ENCODE data around the gene GNB3.
A peak's percentile ranks its signal among the peaks of the same experiment; 100 is the strongest.
"Not testable (repeated sequence)": the region's sequence is repeated elsewhere in the genome, so short reads cannot be mapped to it uniquely, and the experiment has no call there.

Gene GNB3

DNA sequence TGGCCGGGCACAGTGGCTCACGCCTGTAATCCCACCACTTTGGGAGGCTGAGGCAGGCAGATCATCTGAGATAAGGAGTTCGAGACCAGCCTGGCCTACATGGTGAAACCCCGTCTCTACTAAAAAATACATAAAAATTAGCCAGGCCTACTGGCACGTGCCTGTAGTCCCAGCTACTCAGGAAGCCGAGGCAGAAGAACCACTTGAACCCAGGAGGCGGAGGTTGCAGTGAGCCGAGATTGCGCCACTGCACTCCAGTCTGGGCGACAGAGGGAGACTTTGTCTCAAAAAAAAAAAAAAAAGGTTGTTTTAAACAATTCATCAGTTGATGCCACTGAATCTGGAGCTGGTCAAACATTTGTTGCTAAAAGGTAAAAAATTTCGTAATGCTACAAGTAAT, 39.1 kb downstream of the GNB3 start:
- not testable (repeated sequence) for H3K4me3 ChIP-seq (ENCODE audit: low read length)
- H3K36me3 ChIP-seq (ENCODE audit: insufficient read depth, low read length), result peaks cover 13% of the 10 kb centered on the region

DNA sequence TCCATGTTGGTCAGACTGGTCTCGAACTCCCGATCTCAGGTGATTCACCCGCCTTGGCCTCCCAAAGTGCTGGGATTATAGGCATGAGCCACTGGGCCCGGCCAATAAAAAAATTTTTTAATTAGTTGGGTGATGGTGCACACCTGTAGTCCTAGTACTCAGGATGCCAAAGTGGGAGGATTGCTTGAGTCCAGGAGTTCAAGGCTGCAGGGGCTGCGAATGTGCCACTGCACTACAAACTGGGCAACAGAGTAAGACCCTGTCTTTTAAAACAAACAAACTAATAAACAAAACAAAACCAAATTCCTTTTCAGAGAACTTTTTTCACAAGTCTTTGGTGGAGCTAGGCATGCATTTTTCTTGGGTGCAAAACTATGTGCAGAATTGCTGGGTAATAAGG, 42.5 kb downstream of the GNB3 start:
- Histone ChIP-seq H3K27me3 (ENCODE audit: control insufficient read depth, insufficient read depth, low read length) (no peaks in the 10 kb centered on the region), H3K36me3 (ENCODE audit: insufficient read depth, low read length) (peaks cover 17% of the 10 kb centered on the region), H3K9ac (ENCODE audit: low read depth, low read length) (no peak overlapping the region), H3K4me3 (ENCODE audit: low read length) (no peak overlapping the region), H3K4me1 (ENCODE audit: control insufficient read depth, insufficient read depth, low read length) (no peaks in the 10 kb centered on the region), H3K4me2 (ENCODE audit: low read length) (no peak overlapping the region), H3K9me3 (replicated peaks; ENCODE audit: low read length) (no peaks in the 10 kb centered on the region)

More for the DNA sequence above, 39.1 kb downstream of the GNB3 start:
- not testable (repeated sequence) for H3K4me1 ChIP-seq (ENCODE audit: control insufficient read depth, insufficient read depth, low read length); H3K9ac ChIP-seq (ENCODE audit: low read depth, low read length); H3K27me3 ChIP-seq (ENCODE audit: control insufficient read depth, insufficient read depth, low read length); H3K9me3 ChIP-seq (replicated peaks; ENCODE audit: low read length); H3K4me2 ChIP-seq (ENCODE audit: low read length)

DNA sequence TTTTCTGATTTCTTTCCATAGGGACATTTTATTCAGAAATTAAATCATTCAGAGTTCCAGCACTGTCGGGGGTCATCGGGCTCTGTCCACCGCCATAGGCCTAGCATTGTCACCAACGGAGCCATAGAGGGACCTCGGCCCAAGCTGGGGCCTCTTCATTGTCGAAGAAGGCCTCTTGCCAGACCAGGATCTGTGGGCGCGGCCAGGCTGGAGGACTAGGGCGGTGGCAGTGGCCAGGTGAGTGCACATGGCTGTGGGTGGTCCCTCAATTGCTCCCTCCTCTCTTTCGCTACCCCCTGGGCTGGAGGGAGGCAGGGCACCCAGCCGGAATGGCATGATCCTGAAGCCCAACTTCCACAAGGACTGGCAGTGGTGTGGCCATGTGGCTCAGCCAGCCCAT, 43.0 kb downstream of the GNB3 start:
- Histone ChIP-seq H3K9ac (ENCODE audit: low read depth, low read length) (no peak overlapping the region), H3K36me3 (ENCODE audit: insufficient read depth, low read length) (peaks cover 17% of the 10 kb centered on the region), H3K4me2 (ENCODE audit: low read length) (no peak overlapping the region)

DNA sequence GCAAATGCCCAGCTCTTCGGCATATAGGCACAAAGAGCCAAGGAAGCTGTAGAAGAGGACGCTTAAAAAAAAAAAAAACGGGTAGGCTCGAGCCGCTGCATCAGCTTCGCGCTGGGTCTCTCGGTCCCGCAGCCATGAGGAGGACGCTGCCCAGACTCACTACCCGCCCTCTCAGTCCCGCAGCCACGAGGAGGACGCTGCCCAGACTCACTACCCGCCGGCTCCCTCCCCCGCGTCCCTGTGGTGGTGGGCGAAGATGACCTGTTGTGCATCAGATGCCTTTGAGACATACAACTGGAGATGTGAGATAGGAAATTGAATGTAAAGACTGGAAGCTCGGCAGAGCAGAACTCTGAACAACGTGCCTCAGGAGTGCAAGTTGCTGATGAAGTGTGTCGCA, 43.8 kb downstream of the GNB3 start:
- Histone ChIP-seq H3K4me2 (ENCODE audit: low read length) (no peak overlapping the region), H3K9me3 (replicated peaks; ENCODE audit: low read length) (no peaks in the 10 kb centered on the region), H3K36me3 (ENCODE audit: insufficient read depth, low read length) (peaks cover 17% of the 10 kb centered on the region), H3K4me1 (ENCODE audit: control insufficient read depth, insufficient read depth, low read length) (no peaks in the 10 kb centered on the region), H3K4me3 (ENCODE audit: low read length) (no peak overlapping the region), H3K27me3 (ENCODE audit: control insufficient read depth, insufficient read depth, low read length) (no peaks in the 10 kb centered on the region), H3K9ac (ENCODE audit: low read depth, low read length) (no peak overlapping the region)

More for the DNA sequence above, 43.0 kb downstream of the GNB3 start:
- Histone ChIP-seq H3K4me3 (ENCODE audit: low read length) (no peak overlapping the region), H3K4me1 (ENCODE audit: control insufficient read depth, insufficient read depth, low read length) (no peaks in the 10 kb centered on the region), H3K27me3 (ENCODE audit: control insufficient read depth, insufficient read depth, low read length) (no peaks in the 10 kb centered on the region), H3K9me3 (replicated peaks; ENCODE audit: low read length) (no peaks in the 10 kb centered on the region)

DNA sequence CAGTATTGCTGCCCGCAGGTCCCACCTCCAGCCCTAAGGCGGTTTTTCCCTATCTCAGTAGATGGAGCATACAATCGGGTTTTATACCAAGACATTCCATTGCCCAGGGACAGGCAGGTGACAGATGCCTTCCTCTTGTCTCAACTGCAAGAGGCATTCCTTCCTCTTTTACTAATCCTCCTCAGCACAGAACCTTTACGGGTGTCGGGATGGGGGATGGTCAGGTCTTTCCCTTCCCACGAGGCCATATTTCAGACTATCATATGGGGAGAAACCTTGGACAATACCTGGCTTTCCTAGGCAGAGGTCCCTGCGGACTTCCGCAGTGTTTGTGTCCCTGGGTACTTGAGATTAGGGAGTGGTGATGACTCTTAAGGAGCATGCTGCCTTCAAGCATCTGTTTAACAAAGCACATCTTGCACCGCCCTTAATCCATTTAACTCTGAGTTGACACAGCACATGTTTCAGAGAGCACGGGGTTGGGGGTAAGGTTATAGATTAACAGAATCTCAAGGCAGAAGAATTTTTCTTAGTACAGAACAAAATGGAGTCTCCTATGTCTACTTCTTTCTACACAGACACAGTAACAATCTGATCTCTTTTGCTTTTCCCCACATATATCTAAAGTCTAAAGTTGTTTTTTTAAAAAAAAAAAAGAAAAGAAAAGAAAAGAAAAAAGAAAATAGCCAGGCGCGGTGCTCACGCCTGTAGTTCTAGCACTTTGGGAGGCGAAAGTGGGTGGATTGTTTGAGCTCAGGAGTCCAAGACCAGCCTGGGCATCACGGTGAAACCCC, 45.7 kb downstream of the GNB3 start:
- not testable (repeated sequence) for H3K9me3 ChIP-seq (replicated peaks; ENCODE audit: low read length); H3K4me1 ChIP-seq (ENCODE audit: control insufficient read depth, insufficient read depth, low read length); H3K9ac ChIP-seq (ENCODE audit: low read depth, low read length); H3K27me3 ChIP-seq (ENCODE audit: control insufficient read depth, insufficient read depth, low read length); H3K4me2 ChIP-seq (ENCODE audit: low read length); H3K4me3 ChIP-seq (ENCODE audit: low read length)
- peaks cover 17% of the 10 kb centered on the region for H3K36me3 ChIP-seq (ENCODE audit: insufficient read depth, low read length)

DNA sequence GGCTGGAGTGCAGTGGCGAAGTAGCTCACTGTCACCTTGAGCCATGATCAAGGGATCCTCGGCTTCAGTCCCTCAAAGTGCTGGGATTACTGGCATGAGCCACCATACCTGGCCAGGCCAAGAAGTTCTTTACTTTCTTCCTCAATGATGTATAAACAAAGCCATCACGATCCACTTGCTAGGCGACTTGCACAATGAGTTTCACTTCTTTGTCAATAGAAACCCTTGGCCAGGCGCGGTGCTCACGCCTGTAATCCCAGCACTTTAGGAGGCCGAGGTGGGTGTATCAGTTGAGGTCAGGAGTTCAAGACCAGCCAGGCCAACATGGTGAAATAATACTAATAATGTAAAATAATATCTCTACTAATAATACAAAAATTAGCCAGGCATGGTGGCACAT, 46.7 kb downstream of the GNB3 start:
- Histone ChIP-seq H3K27me3 (ENCODE audit: control insufficient read depth, insufficient read depth, low read length) (no peaks in the 10 kb centered on the region), H3K9me3 (replicated peaks; ENCODE audit: low read length) (no peaks in the 10 kb centered on the region), H3K4me3 (ENCODE audit: low read length) (no peak overlapping the region), H3K4me2 (ENCODE audit: low read length) (no peak overlapping the region), H3K9ac (ENCODE audit: low read depth, low read length) (no peak overlapping the region), H3K36me3 (ENCODE audit: insufficient read depth, low read length) (peaks cover 17% of the 10 kb centered on the region), H3K4me1 (ENCODE audit: control insufficient read depth, insufficient read depth, low read length) (peaks cover 13% of the 10 kb centered on the region)

DNA sequence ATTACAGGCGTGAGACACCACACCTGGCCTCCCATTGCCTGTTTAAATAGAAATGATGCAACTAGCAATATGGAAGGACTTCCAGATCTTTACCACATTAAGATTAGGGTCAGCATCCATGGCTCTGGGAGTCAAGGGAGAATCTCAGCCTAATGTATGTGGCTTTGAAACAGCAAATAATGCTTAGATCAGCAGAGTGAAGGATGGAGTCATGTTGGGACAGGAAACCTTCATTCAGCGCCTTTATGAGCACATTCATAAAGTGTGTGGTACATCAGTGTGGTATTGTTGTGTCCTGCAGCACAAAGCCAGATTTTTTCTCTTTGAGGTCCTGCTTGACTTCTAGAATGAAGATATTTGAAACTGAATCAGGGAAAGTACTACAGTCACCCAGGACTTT, 47.6 kb downstream of the GNB3 start:
- Histone ChIP-seq H3K4me2 (ENCODE audit: low read length) (no peak overlapping the region), H3K36me3 (ENCODE audit: insufficient read depth, low read length) (peaks cover 17% of the 10 kb centered on the region), H3K9ac (ENCODE audit: low read depth, low read length) (no peak overlapping the region), H3K4me3 (ENCODE audit: low read length) (no peak overlapping the region), H3K4me1 (ENCODE audit: control insufficient read depth, insufficient read depth, low read length) (peaks cover 13% of the 10 kb centered on the region), H3K9me3 (replicated peaks; ENCODE audit: low read length) (no peaks in the 10 kb centered on the region), H3K27me3 (ENCODE audit: control insufficient read depth, insufficient read depth, low read length) (no peaks in the 10 kb centered on the region)

DNA sequence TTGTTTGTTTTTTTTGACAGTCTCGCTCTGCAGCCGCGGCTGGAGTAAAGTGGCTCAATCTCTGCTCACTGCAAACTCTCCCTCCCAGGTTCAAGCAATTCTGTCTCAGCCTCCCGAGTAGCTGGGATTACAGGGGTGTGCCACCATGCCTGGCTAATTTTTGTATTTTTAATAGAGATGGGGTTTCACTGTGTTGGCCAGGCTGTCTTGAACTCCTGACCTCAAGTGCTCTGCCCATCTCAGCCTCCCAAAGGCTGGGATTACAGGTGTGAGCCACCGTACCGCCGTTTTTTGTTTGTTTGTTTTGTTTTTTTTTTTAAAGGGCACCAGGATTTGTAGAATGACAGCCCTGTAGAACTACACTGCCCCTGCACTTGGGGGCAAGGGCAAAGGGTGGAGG, 48.1 kb downstream of the GNB3 start:
- not testable (repeated sequence) for H3K27me3 ChIP-seq (ENCODE audit: control insufficient read depth, insufficient read depth, low read length); H3K4me3 ChIP-seq (ENCODE audit: low read length); H3K9me3 ChIP-seq (replicated peaks; ENCODE audit: low read length); H3K4me2 ChIP-seq (ENCODE audit: low read length); H3K9ac ChIP-seq (ENCODE audit: low read depth, low read length)
- H3K36me3 ChIP-seq (ENCODE audit: insufficient read depth, low read length), result peaks cover 14% of the 10 kb centered on the region
- H3K4me1 ChIP-seq (ENCODE audit: control insufficient read depth, insufficient read depth, low read length), result peaks cover 13% of the 10 kb centered on the region

DNA sequence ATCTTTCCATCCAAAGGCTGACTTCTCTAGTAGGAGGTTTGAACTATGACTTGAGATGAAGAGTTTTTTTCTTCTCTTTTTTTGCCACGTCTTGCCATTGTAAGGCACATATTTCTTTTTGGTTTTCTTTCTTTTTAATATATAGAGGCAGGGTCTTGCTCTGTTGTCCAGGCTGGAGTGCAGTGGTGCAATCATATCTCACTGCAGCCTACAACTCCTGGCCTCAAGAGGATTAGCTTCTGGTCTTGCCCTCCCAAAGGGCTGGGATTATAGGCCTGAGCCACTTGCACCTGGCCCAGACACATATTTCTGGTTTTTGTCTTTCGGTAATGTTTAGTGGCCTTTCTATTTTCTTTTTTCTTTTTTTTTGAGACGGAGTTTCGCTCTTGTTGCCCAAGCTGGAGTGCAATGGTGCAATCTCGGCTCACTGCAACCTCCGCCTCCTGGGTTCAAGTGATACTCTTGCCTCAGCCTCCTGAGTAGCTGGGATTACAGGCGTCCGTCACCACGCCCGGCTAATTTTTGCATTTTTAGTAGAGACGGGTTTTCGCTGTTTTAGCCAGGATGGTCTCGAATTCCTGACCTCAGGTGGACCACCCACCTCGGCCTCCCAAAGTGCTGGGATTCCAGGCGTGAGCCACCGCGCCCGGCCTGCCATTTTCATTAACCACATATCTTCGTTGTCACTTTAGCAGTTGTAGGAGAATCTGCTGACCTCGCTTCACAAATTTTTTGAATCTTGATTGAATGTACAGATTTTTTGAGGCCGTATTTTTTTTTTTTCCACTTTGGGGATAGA, 49.2 kb downstream of the GNB3 start:
- Histone ChIP-seq H3K4me2 (ENCODE audit: low read length) (peak overlapping the region; percentile 78), H3K4me1 (ENCODE audit: control insufficient read depth, insufficient read depth, low read length) (peaks cover 13% of the 10 kb centered on the region), H3K9ac (ENCODE audit: low read depth, low read length) (peak overlapping the region; percentile 79)
- H3K36me3 ChIP-seq (ENCODE audit: insufficient read depth, low read length); H3K27me3 ChIP-seq (ENCODE audit: control insufficient read depth, insufficient read depth, low read length); H3K4me3 ChIP-seq (ENCODE audit: low read length); H3K9me3 ChIP-seq (replicated peaks; ENCODE audit: low read length): not testable (repeated sequence)

DNA sequence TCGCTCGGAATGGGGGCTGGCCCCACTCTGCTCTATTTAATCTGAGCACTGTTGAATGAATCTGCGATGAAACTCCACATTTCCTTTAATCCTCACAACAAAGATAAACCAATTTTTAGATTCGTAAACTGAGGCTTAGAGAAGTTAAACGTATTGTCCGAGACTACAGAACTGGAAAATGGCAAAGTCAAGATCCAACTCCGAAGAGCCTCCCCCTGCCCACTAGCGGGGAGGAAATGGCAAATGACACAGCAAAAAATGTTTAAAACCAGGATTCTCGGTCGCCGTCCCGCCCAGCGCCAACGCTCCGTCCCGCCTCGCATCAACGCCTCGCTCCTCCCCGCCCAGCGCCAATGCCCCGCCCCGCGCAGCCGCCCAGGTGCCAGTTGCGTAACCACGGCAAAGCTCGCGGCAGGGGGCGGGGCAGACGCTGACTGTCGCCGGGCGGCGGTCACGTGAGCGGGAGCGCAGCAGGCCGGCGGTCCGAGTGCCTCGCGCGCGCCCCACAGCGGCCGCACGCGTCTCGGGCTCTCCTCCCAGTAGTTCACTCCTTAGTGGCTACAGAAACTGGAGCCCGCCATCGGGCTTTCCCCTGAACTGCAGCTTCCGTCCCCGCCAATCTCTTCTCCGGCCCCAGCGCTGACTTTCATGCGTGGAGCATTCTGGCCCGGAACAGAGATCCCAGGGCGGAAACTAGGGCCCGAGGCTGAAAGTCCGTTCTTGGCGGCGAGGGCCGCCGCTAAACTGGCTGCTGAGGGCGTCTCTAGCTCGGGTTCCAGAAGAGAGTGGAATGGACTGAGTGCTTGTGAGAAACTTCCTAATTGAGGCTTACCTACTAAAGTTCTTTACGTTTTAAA, 50.3 kb downstream of the GNB3 start:
- peak overlapping the region; percentile 95 for H3K9ac ChIP-seq (ENCODE audit: low read depth, low read length)
- H3K27me3 ChIP-seq (ENCODE audit: control insufficient read depth, insufficient read depth, low read length), result no peaks in the 10 kb centered on the region
- peak overlapping the region; percentile 98 for H3K4me2 ChIP-seq (ENCODE audit: low read length)
- no peaks in the 10 kb centered on the region for H3K9me3 ChIP-seq (replicated peaks; ENCODE audit: low read length)
- no peaks in the 10 kb centered on the region for H3K36me3 ChIP-seq (ENCODE audit: insufficient read depth, low read length)
- H3K4me3 ChIP-seq (ENCODE audit: low read length), result peak overlapping the region; percentile 72
- H3K4me1 ChIP-seq (ENCODE audit: control insufficient read depth, insufficient read depth, low read length), result peaks cover 13% of the 10 kb centered on the region

DNA sequence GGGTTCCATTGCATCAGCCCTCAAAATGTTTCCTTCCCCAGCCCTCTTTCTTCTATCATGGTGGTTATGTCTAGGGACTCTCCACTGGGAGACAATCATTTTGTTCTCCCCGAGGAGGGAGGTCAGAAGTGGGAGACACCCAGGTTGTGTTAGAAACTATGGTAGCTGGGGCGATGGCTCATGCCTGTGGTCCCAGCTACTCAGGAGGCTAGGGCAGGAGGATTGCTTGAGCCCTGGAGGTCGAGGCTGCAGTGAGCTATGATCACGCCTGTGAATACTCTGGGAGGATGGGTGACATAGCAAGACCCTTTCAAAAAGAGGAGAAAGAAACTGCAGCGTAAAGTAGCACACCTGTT, 50.9 kb downstream of the GNB3 start:
- peak overlapping the region; percentile 98 for H3K4me2 ChIP-seq (ENCODE audit: low read length)
- H3K36me3 ChIP-seq (ENCODE audit: insufficient read depth, low read length), result no peaks in the 10 kb centered on the region
- no peaks in the 10 kb centered on the region for H3K27me3 ChIP-seq (ENCODE audit: control insufficient read depth, insufficient read depth, low read length)
- peak overlapping the region; percentile 95 for H3K9ac ChIP-seq (ENCODE audit: low read depth, low read length)
- peaks cover 13% of the 10 kb centered on the region for H3K4me1 ChIP-seq (ENCODE audit: control insufficient read depth, insufficient read depth, low read length)
- peak overlapping the region; percentile 72 for H3K4me3 ChIP-seq (ENCODE audit: low read length)
- no peaks in the 10 kb centered on the region for H3K9me3 ChIP-seq (replicated peaks; ENCODE audit: low read length)
